ENCODE measurements around the gene ITGB4. TPM values are rescaled to one million over a fixed set of nuclear protein-coding genes. Genes with fewer than 3 reads are reported as not detected.

Gene ITGB4
- total and polyA plus RNA-seq, 9 of the 15 experiments (the other 6 are each of a cell fraction or from before 2014, with no cell fraction given): 0.05 to 2.8 (median 0.76) TPM; not detected in 3

GRCh38 chr17:75764711-75765421 lies 43.6 kb downstream of the ITGB4 start, which contains the start of gene GALK1 (continued):
- TF ChIP-seq SLC30A9 (CRISPR knock-in tag; IDR thresholded peaks at IDR 0.05): no peak
- no peak for TF ChIP-seq ZNF347 (CRISPR knock-in tag; IDR thresholded peaks at IDR 0.05; ENCODE audit: low read depth)
- TF ChIP-seq PBX2 (CRISPR knock-in tag; IDR thresholded peaks at IDR 0.05; ENCODE audit: low read depth): no peak
- TF ChIP-seq PBX2 (tag; conservative IDR thresholded peaks at IDR 0.05; ENCODE audit: low read depth): no peak
- no peak for TF ChIP-seq ZNF79 (CRISPR knock-in tag; IDR thresholded peaks at IDR 0.05; ENCODE audit: low read depth)
- TF ChIP-seq CHD7 (IDR thresholded peaks at IDR 0.05; ENCODE audit: low read depth, low read length): no peak
- TF ChIP-seq RCOR1 (IDR thresholded peaks at IDR 0.05; ENCODE audit: borderline replicate concordance in 1 of 2, low read depth in 2 of 2, low read length in 2 of 2): peak in 1 of 2 experiments; percentile 45; a peak in 1 of 4 replicates
- TF ChIP-seq ZNF174 (CRISPR knock-in tag; IDR thresholded peaks at IDR 0.05): no peak
- TF ChIP-seq ATF7 (IDR thresholded peaks at IDR 0.05): no peak; the same call in 1 of the 2 replicates
- no peak for TF ChIP-seq IFI16 (CRISPR knock-in tag; IDR thresholded peaks at IDR 0.05)
- no peak for TF ChIP-seq KDM4B (IDR thresholded peaks at IDR 0.05; ENCODE audit: borderline replicate concordance in 2 of 2, low read depth in 1 of 2)
- TF ChIP-seq ZNF143 (CRISPR knock-in tag; IDR thresholded peaks at IDR 0.05): no peak
- TF ChIP-seq ZC3H11A (IDR thresholded peaks at IDR 0.05; ENCODE audit: low read depth, low read length): no peak
- no peak; the same call in 1 of the 2 replicates for TF ChIP-seq STAG1 (CRISPR knock-in tag; IDR thresholded peaks at IDR 0.05; ENCODE audit: borderline replicate concordance)
- no peak for TF ChIP-seq MECOM (CRISPR knock-in tag; IDR thresholded peaks at IDR 0.05)

All from K562 (cell line).